H1 (cell line): ENCODE results near the gene TRAPPC2L. TPM values are rescaled to one million over a fixed set of nuclear protein-coding genes. Genes with fewer than 3 reads are reported as not detected.

ENCODE experiments used
- CTCF ChIA-PET: fragments of 300-600 bp; sonication (Branson Sonifier 250); formaldehyde crosslinking; loops from one replicate; lab custom pipeline; 2021; ENCODE audit not compliant: partially characterized antibody; lab: Charles Lee
- POLR2A ChIA-PET: fragments of 300-600 bp; sonication (Branson Sonifier 250); formaldehyde crosslinking; loops from one replicate; lab custom pipeline; 2021; ENCODE audit warnings: inconsistent platforms; ENCODE audit not compliant: partially characterized antibody; lab: Charles Lee
- DNase-seq, 2 experiments: peaks; one replicate each; pipeline versions ENCODE4 v3.0.0 to v3.0.0-alpha.2; 2010 to 2022; ENCODE audit warnings: low spot score in 2 of 2, low read depth in 1 of 2, mixed read lengths in 1 of 2
- FAIRE-seq: peaks from 2 replicates; lab custom pipeline; 2011; peaks lifted over from hg19 to GRCh38; lab: Jason Lieb, UNC
- H2AFZ ChIP-seq: 2 replicates; pipeline ENCODE4 v1.8.1; 2012; ENCODE audit warnings: low read length, inconsistent platforms
- H2AK5ac ChIP-seq: 2 replicates; pipeline ENCODE4 v1.6.1; 2013; ENCODE audit warnings: low read depth, low read length
- H2BK120ac ChIP-seq: replicated peaks from 2 replicates; pipeline ENCODE3; 2013; ENCODE audit warnings: low read depth, low read length, inconsistent platforms
- H2BK12ac ChIP-seq: 2 replicates; pipeline ENCODE4 v1.6.1; 2013; ENCODE audit warnings: low read depth, low read length
- H2BK15ac ChIP-seq: 2 replicates; pipeline ENCODE4 v1.6.1; 2013; ENCODE audit warnings: low read length
- H2BK20ac ChIP-seq: 2 replicates; pipeline ENCODE4 v1.6.1; 2013; ENCODE audit warnings: low read length
- H2BK5ac ChIP-seq: 2 replicates; pipeline ENCODE4 v1.6.1; 2013; ENCODE audit warnings: low read depth, low read length
- H3K14ac ChIP-seq: 2 replicates; pipeline ENCODE4 v1.6.1; 2013; ENCODE audit warnings: inconsistent platforms; ENCODE audit not compliant: insufficient read length
- H3K18ac ChIP-seq: 2 replicates; pipeline ENCODE4 v1.6.1; 2013; ENCODE audit warnings: low read length; ENCODE audit errors: extremely low read depth
- H3K23ac ChIP-seq: 2 replicates; pipeline ENCODE4 v1.6.1; 2013; ENCODE audit warnings: inconsistent platforms; ENCODE audit not compliant: insufficient read length
- H3K23me2 ChIP-seq: 2 replicates; pipeline ENCODE4 v1.6.1; 2013; ENCODE audit warnings: low read depth, low read length
- H3K27ac ChIP-seq: 2 replicates; pipeline ENCODE4 v1.6.1; 2011; ENCODE audit warnings: low read depth, low read length, inconsistent platforms
- H3K27me3 ChIP-seq, 4 experiments: replicated peaks in 1 of 4; 1 replicate in 1 of 4; 2 replicates in 3 of 4; pipeline versions ENCODE4 v1.6.1 to v1.8.1; 2011 to 2013; ENCODE audit warnings: low read length in 3 of 4, mild to moderate bottlenecking in 3 of 4, inconsistent platforms in 2 of 4, mixed read lengths in 2 of 4, moderate library complexity in 1 of 4; ENCODE audit not compliant: control insufficient read depth in 3 of 4, insufficient read depth in 3 of 4; ENCODE audit errors: extremely low read depth in 1 of 4
- H3K36me3 ChIP-seq, 4 experiments: 2 replicates each; pipeline versions ENCODE4 v1.6.1 to v1.8.1; 2011 to 2013; ENCODE audit warnings: mild to moderate bottlenecking in 4 of 4, low read length in 3 of 4, moderate library complexity in 2 of 4, control low read depth in 1 of 4, inconsistent platforms in 1 of 4; ENCODE audit not compliant: insufficient read depth in 4 of 4, control insufficient read depth in 2 of 4
- H3K4ac ChIP-seq: replicated peaks from 2 replicates; pipeline ENCODE3; 2013; ENCODE audit warnings: low read length, low read depth, mixed read lengths, inconsistent platforms; ENCODE audit not compliant: insufficient read length
- H3K4me1 ChIP-seq, 4 experiments: replicated peaks in 1 of 4; 1 replicate in 1 of 4; 2 replicates in 3 of 4; pipeline versions ENCODE4 v1.6.1 to v1.8.1; 2011 to 2013; ENCODE audit warnings: low read length in 3 of 4, inconsistent platforms in 2 of 4, mixed read lengths in 1 of 4; ENCODE audit not compliant: insufficient read depth in 4 of 4, control insufficient read depth in 3 of 4
- H3K4me2 ChIP-seq, 2 experiments: 2 replicates each; pipeline versions ENCODE4 v1.6.1 to v1.8.1; 2011 to 2013; ENCODE audit warnings: low read depth in 2 of 2, low read length in 2 of 2, control low read depth in 1 of 2, inconsistent platforms in 1 of 2, mild to moderate bottlenecking in 1 of 2; ENCODE audit not compliant: insufficient read depth in 1 of 2
- H3K4me3 ChIP-seq, 4 experiments: fragments of 200-600, 300-600 bp in 1 of 4; sonication (generic), shearing (Covaris generic), sonication (Bioruptor Twin) in 1 of 4; 2 replicates each; pipeline versions ENCODE4 v1.5.1 to v1.8.1; 2011 to 2016; ENCODE audit warnings: low read length in 4 of 4, low read depth in 3 of 4, control low read depth in 2 of 4, inconsistent platforms in 2 of 4, mild to moderate bottlenecking in 2 of 4, mixed read lengths in 1 of 4, moderate library complexity in 1 of 4; ENCODE audit not compliant: insufficient read depth in 2 of 4; ENCODE audit errors: extremely low read depth in 1 of 4
- H3K56ac ChIP-seq: replicated peaks from 2 replicates; pipeline ENCODE3; 2013; ENCODE audit warnings: low read depth, mild to moderate bottlenecking, mixed read lengths, low read length, inconsistent platforms; ENCODE audit not compliant: insufficient read length
- H3K79me1 ChIP-seq: 2 replicates; pipeline ENCODE4 v1.6.1; 2013; ENCODE audit warnings: low read depth, low read length, control low read depth
- H3K79me2 ChIP-seq, 2 experiments: 2 replicates each; pipeline versions ENCODE4 v1.6.1 to v1.8.1; 2012 to 2013; ENCODE audit warnings: low read length in 2 of 2, mild to moderate bottlenecking in 2 of 2, inconsistent platforms in 1 of 2; ENCODE audit not compliant: insufficient read depth in 2 of 2, control insufficient read depth in 1 of 2
- H3K9ac ChIP-seq, 4 experiments: replicated peaks in 1 of 4; 1 replicate in 1 of 4; 2 replicates in 3 of 4; pipeline versions ENCODE4 v1.6.1 to v1.8.1; 2011 to 2013; ENCODE audit warnings: low read depth in 3 of 4, low read length in 3 of 4, control low read depth in 2 of 4, mild to moderate bottlenecking in 2 of 4, moderate library complexity in 2 of 4, inconsistent platforms in 1 of 4; ENCODE audit errors: extremely low read depth in 1 of 4
- H3K9me3 ChIP-seq, 2 experiments: 2 replicates each; pipeline versions ENCODE4 v1.6.1 to v1.8.1; 2012 to 2013; ENCODE audit warnings: mild to moderate bottlenecking in 2 of 2, moderate library complexity in 2 of 2, control low read depth in 1 of 2, inconsistent platforms in 1 of 2, low read depth in 1 of 2, low read length in 1 of 2, mixed read lengths in 1 of 2; ENCODE audit not compliant: insufficient read depth in 2 of 2
- H4K20me1 ChIP-seq, 2 experiments: replicated peaks in 1 of 2; 2 replicates each; pipeline versions ENCODE3 to v1.8.1; 2011 to 2013; ENCODE audit warnings: inconsistent platforms in 2 of 2, low read length in 2 of 2, mild to moderate bottlenecking in 1 of 2; ENCODE audit not compliant: insufficient read depth in 2 of 2, control insufficient read depth in 1 of 2
- H4K5ac ChIP-seq: 2 replicates; pipeline ENCODE4 v1.6.1; 2013; ENCODE audit warnings: low read length, low read depth, mixed read lengths, inconsistent platforms; ENCODE audit not compliant: insufficient read length
- H4K8ac ChIP-seq: 2 replicates; pipeline ENCODE4 v1.8.0; 2013; ENCODE audit warnings: mild to moderate bottlenecking, moderate library complexity, low read length, inconsistent platforms; ENCODE audit not compliant: insufficient read depth; ENCODE audit errors: extremely low read depth
- H4K91ac ChIP-seq: replicated peaks from 2 replicates; pipeline ENCODE3; 2013; ENCODE audit warnings: low read length, mixed read lengths, inconsistent platforms; ENCODE audit not compliant: insufficient read length
- BACH1 ChIP-seq: IDR thresholded peaks from 2 replicates; pipeline ENCODE4 v1.6.1; 2012; ENCODE audit warnings: low read length, improper control_type of control experiment
- CBX5 ChIP-seq: fragments of 300-800, 300-1000 bp; sonication (generic); IDR thresholded peaks from 2 replicates; pipeline ENCODE4 v1.7.1; 2016; ENCODE audit warnings: antibody characterized with exemption, low read length, low read depth
- CTBP2 ChIP-seq: IDR thresholded peaks from 2 replicates; pipeline ENCODE4 v1.7.0; 2011; ENCODE audit warnings: borderline replicate concordance, mild to moderate bottlenecking, moderate library complexity, mixed read lengths, low read length; ENCODE audit not compliant: insufficient read depth, insufficient read length
- EZH2 ChIP-seq: fragments of 200-600 bp; sonication (generic); IDR thresholded peaks from 2 replicates; pipeline ENCODE4 v1.7.1; 2012; ENCODE audit warnings: low read depth, mild to moderate bottlenecking, moderate library complexity, low read length, inconsistent platforms; ENCODE audit not compliant: severe bottlenecking
- SRF ChIP-seq: IDR thresholded peaks from 2 replicates; pipeline ENCODE4 v1.6.1; 2011; ENCODE audit warnings: mild to moderate bottlenecking, low read depth, low read length, moderate library complexity
- YY1 ChIP-seq: IDR thresholded peaks from 2 replicates; pipeline ENCODE4 v1.6.1; 2011; ENCODE audit warnings: low read depth, mild to moderate bottlenecking, low read length
- WGBS, 2 experiments: shearing (Covaris generic) in 1 of 2; methylation state at CpG; one replicate each; pipeline versions ENCODE4 v1.1.6 to v1.1.7; 2013 to 2015; ENCODE audit warnings: low lambda C conversion rate in 2 of 2, mixed read lengths in 2 of 2, inconsistent platforms in 1 of 2, low coverage in 1 of 2, missing lambda C conversion rate in 1 of 2; ENCODE audit not compliant: insufficient replicate concordance in 2 of 2, insufficient coverage in 1 of 2, insufficient read length in 1 of 2; ENCODE audit errors: extremely low coverage in 1 of 2, missing lambda C conversion rate in 1 of 2; 5-methylcytosine and 5-hydroxymethylcytosine counted together
- polyA plus RNA-seq, 7 experiments: library from polyadenylated mRNA; depleted of rRNA in 3 of 7; stranded (reverse) in 5 of 7; unstranded in 2 of 7; fragments of >200 nt in 5 of 7; fragments of 200-250 nt in 2 of 7; gene quantifications; 1 replicate in 5 of 7; 2 replicates in 1 of 7; 4 replicates in 1 of 7; pipeline versions ENCODE4 v1.2.1 to v1.2.3, GENCODE V29; 2011 to 2013; ENCODE audit warnings: missing spikeins in 2 of 7, mixed read lengths in 2 of 7
- total RNA-seq: library from RNA; stranded (reverse); fragmentation: NEBNext Ultra II Directional; extraction: Animal tissue kit (Norgen Biotek cat#: 25700); gene quantifications from 2 replicates; pipeline ENCODE4 v1.2.1, GENCODE V29; 2021
- TF ChIP-seq, protein P1 (sequence below): IDR thresholded peaks from 2 replicates; pipeline ENCODE4 v1.6.1; 2012; ENCODE audit warnings: inconsistent platforms
- TF ChIP-seq, protein P2 (sequence below): IDR thresholded peaks from 2 replicates; pipeline ENCODE4 v1.6.1; 2011; ENCODE audit warnings: low read depth, mild to moderate bottlenecking, low read length; ENCODE audit not compliant: insufficient read depth

Gene TRAPPC2L
- total and polyA plus RNA-seq, 2 of the 8 experiments (the other 6 are each of a cell fraction or from before 2014, with no cell fraction given): 98.7 to 133 TPM

DNA sequence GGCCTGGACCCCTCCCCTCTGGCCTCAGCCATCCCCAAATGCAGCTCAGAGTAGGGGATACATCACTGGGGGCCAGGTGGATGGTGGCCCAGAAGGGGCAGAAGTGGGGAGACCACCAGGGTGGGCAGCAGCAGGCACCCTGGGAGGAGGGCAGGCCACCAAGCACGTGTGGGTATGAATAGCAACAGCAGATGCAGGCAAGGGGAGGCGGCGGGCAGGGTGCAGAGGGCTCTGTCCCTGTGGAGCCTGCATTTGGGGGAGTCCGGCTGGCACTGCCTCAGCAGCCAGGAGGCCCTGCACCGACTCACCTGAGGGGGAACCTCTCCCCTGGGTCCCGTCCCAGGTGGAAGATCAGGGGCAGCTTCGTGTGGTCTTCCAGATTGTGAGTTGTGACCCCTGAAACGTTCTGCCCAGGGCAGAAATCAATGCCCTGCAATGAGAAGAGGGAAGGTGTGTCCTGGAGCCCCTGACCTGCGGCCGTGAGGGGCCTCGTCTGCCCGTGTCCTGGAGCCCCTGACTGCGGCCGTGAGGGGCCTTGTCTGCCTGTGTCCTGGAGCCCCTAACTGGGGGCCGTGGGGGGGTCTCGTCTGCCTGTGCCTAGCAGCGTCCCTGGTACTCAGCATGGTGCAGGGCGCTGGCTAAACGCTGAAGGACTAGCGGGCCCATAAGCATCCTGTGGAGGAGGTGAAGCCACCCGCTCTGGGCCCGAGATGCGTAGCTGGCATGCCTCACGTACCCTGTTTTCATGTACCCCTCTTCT lies 34.5 kb upstream of the TRAPPC2L start:
- DNase-seq (no peak), FAIRE-seq (no peak)
- H3K9me3 ChIP-seq: no peaks in the 10 kb centered on the region
- no peak overlapping the region for H3K4me3 ChIP-seq
- H3K18ac ChIP-seq: no peak overlapping the region
- H3K9ac ChIP-seq: no peak overlapping the region
- POLR2A ChIA-PET: interaction anchor here (0.6 to 9.0 kb wide), 2 partner anchors 13 to 34 kb away, joined by 3 to 77 read pairs; partner anchors contain the start of genes APRT, GALNS and TRAPPC2L
- H3K4me2 ChIP-seq: no peak overlapping the region
- no peak overlapping the region for H4K5ac ChIP-seq
- no peak overlapping the region for H2BK15ac ChIP-seq
- H2BK120ac ChIP-seq: no peak overlapping the region
- H3K23me2 ChIP-seq: no peaks in the 10 kb centered on the region
- no peak overlapping the region for H2BK12ac ChIP-seq
- H2BK20ac ChIP-seq: no peak overlapping the region
- H3K36me3 ChIP-seq: no peaks in the 10 kb centered on the region
- H3K27ac ChIP-seq: no peak overlapping the region
- no peak overlapping the region for H3K14ac ChIP-seq
- H3K4me1 ChIP-seq: no peaks in the 10 kb centered on the region
- no peaks in the 10 kb centered on the region for H3K79me2 ChIP-seq
- no peak overlapping the region for H3K56ac ChIP-seq
- 92% methylated on average over 24 of the region's 24 CpGs; no CpG with 5 or more reads in 1 of the 2 experiments for WGBS, 2 experiments
- no peak overlapping the region for H3K23ac ChIP-seq
- CTCF ChIA-PET: interaction anchor here (0.6 to 3.0 kb wide), 6 partner anchors 11 to 521 kb away, joined by 3 to 16 read pairs (median 3); partner anchors contain the start of gene APRT
- no peak overlapping the region for H4K8ac ChIP-seq
- H4K91ac ChIP-seq: no peak overlapping the region
- H3K27me3 ChIP-seq: no peaks in the 10 kb centered on the region
- H2BK5ac ChIP-seq: no peak overlapping the region
- TF ChIP-seq EZH2 (no peak), YY1 (no peak), BACH1 (no peak), CBX5 (no peak), CTBP2 (no peak), SRF (no peak)
- TF ChIP-seq, protein P1, sequence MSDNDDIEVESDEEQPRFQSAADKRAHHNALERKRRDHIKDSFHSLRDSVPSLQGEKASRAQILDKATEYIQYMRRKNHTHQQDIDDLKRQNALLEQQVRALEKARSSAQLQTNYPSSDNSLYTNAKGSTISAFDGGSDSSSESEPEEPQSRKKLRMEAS: no peak
- TF ChIP-seq, protein P2, sequence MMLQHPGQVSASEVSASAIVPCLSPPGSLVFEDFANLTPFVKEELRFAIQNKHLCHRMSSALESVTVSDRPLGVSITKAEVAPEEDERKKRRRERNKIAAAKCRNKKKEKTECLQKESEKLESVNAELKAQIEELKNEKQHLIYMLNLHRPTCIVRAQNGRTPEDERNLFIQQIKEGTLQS: no peak
- peaks cover 0 to 4% of the 10 kb centered on the region in 2 experiments for H4K20me1 ChIP-seq
- no peak overlapping the region for H2AFZ ChIP-seq
- H3K79me1 ChIP-seq: no peaks in the 10 kb centered on the region
- H2AK5ac ChIP-seq: no peak overlapping the region
- no peak overlapping the region for H3K4ac ChIP-seq
